H1 (cell line): ENCODE data around the gene AP1S3. TPM values are rescaled to one million over a fixed set of nuclear protein-coding genes. Genes with fewer than 3 reads are reported as not detected.

ENCODE experiments used
- CTCF ChIA-PET: fragments of 300-600 bp; sonication (Branson Sonifier 250); formaldehyde crosslinking; loops from one replicate; lab custom pipeline; 2021; ENCODE audit not compliant: partially characterized antibody; lab: Charles Lee
- POLR2A ChIA-PET: fragments of 300-600 bp; sonication (Branson Sonifier 250); formaldehyde crosslinking; loops from one replicate; lab custom pipeline; 2021; ENCODE audit warnings: inconsistent platforms; ENCODE audit not compliant: partially characterized antibody; lab: Charles Lee
- DNase-seq, 2 experiments: peaks; one replicate each; pipeline versions ENCODE4 v3.0.0 to v3.0.0-alpha.2; 2010 to 2022; ENCODE audit warnings: low spot score in 2 of 2, low read depth in 1 of 2, mixed read lengths in 1 of 2
- FAIRE-seq: peaks from 2 replicates; lab custom pipeline; 2011; peaks lifted over from hg19 to GRCh38; lab: Jason Lieb, UNC
- H2AFZ ChIP-seq: 2 replicates; pipeline ENCODE4 v1.8.1; 2012; ENCODE audit warnings: low read length, inconsistent platforms
- H2AK5ac ChIP-seq: 2 replicates; pipeline ENCODE4 v1.6.1; 2013; ENCODE audit warnings: low read depth, low read length
- H2BK120ac ChIP-seq: replicated peaks from 2 replicates; pipeline ENCODE3; 2013; ENCODE audit warnings: low read depth, low read length, inconsistent platforms
- H2BK12ac ChIP-seq: 2 replicates; pipeline ENCODE4 v1.6.1; 2013; ENCODE audit warnings: low read depth, low read length
- H2BK15ac ChIP-seq: 2 replicates; pipeline ENCODE4 v1.6.1; 2013; ENCODE audit warnings: low read length
- H2BK20ac ChIP-seq: 2 replicates; pipeline ENCODE4 v1.6.1; 2013; ENCODE audit warnings: low read length
- H2BK5ac ChIP-seq: 2 replicates; pipeline ENCODE4 v1.6.1; 2013; ENCODE audit warnings: low read depth, low read length
- H3K14ac ChIP-seq: 2 replicates; pipeline ENCODE4 v1.6.1; 2013; ENCODE audit warnings: inconsistent platforms; ENCODE audit not compliant: insufficient read length
- H3K18ac ChIP-seq: 2 replicates; pipeline ENCODE4 v1.6.1; 2013; ENCODE audit warnings: low read length; ENCODE audit errors: extremely low read depth
- H3K23ac ChIP-seq: 2 replicates; pipeline ENCODE4 v1.6.1; 2013; ENCODE audit warnings: inconsistent platforms; ENCODE audit not compliant: insufficient read length
- H3K23me2 ChIP-seq: 2 replicates; pipeline ENCODE4 v1.6.1; 2013; ENCODE audit warnings: low read depth, low read length
- H3K27ac ChIP-seq: 2 replicates; pipeline ENCODE4 v1.6.1; 2011; ENCODE audit warnings: low read depth, low read length, inconsistent platforms
- H3K27me3 ChIP-seq, 4 experiments: replicated peaks in 1 of 4; 1 replicate in 1 of 4; 2 replicates in 3 of 4; pipeline versions ENCODE4 v1.6.1 to v1.8.1; 2011 to 2013; ENCODE audit warnings: low read length in 3 of 4, mild to moderate bottlenecking in 3 of 4, inconsistent platforms in 2 of 4, mixed read lengths in 2 of 4, moderate library complexity in 1 of 4; ENCODE audit not compliant: control insufficient read depth in 3 of 4, insufficient read depth in 3 of 4; ENCODE audit errors: extremely low read depth in 1 of 4
- H3K36me3 ChIP-seq, 4 experiments: 2 replicates each; pipeline versions ENCODE4 v1.6.1 to v1.8.1; 2011 to 2013; ENCODE audit warnings: mild to moderate bottlenecking in 4 of 4, low read length in 3 of 4, moderate library complexity in 2 of 4, control low read depth in 1 of 4, inconsistent platforms in 1 of 4; ENCODE audit not compliant: insufficient read depth in 4 of 4, control insufficient read depth in 2 of 4
- H3K4ac ChIP-seq: replicated peaks from 2 replicates; pipeline ENCODE3; 2013; ENCODE audit warnings: low read length, low read depth, mixed read lengths, inconsistent platforms; ENCODE audit not compliant: insufficient read length
- H3K4me1 ChIP-seq, 4 experiments: replicated peaks in 1 of 4; 1 replicate in 1 of 4; 2 replicates in 3 of 4; pipeline versions ENCODE4 v1.6.1 to v1.8.1; 2011 to 2013; ENCODE audit warnings: low read length in 3 of 4, inconsistent platforms in 2 of 4, mixed read lengths in 1 of 4; ENCODE audit not compliant: insufficient read depth in 4 of 4, control insufficient read depth in 3 of 4
- H3K4me2 ChIP-seq, 2 experiments: 2 replicates each; pipeline versions ENCODE4 v1.6.1 to v1.8.1; 2011 to 2013; ENCODE audit warnings: low read depth in 2 of 2, low read length in 2 of 2, control low read depth in 1 of 2, inconsistent platforms in 1 of 2, mild to moderate bottlenecking in 1 of 2; ENCODE audit not compliant: insufficient read depth in 1 of 2
- H3K4me3 ChIP-seq, 4 experiments: fragments of 200-600, 300-600 bp in 1 of 4; sonication (generic), shearing (Covaris generic), sonication (Bioruptor Twin) in 1 of 4; 2 replicates each; pipeline versions ENCODE4 v1.5.1 to v1.8.1; 2011 to 2016; ENCODE audit warnings: low read length in 4 of 4, low read depth in 3 of 4, control low read depth in 2 of 4, inconsistent platforms in 2 of 4, mild to moderate bottlenecking in 2 of 4, mixed read lengths in 1 of 4, moderate library complexity in 1 of 4; ENCODE audit not compliant: insufficient read depth in 2 of 4; ENCODE audit errors: extremely low read depth in 1 of 4
- H3K56ac ChIP-seq: replicated peaks from 2 replicates; pipeline ENCODE3; 2013; ENCODE audit warnings: low read depth, mild to moderate bottlenecking, mixed read lengths, low read length, inconsistent platforms; ENCODE audit not compliant: insufficient read length
- H3K79me1 ChIP-seq: 2 replicates; pipeline ENCODE4 v1.6.1; 2013; ENCODE audit warnings: low read depth, low read length, control low read depth
- H3K79me2 ChIP-seq, 2 experiments: 2 replicates each; pipeline versions ENCODE4 v1.6.1 to v1.8.1; 2012 to 2013; ENCODE audit warnings: low read length in 2 of 2, mild to moderate bottlenecking in 2 of 2, inconsistent platforms in 1 of 2; ENCODE audit not compliant: insufficient read depth in 2 of 2, control insufficient read depth in 1 of 2
- H3K9ac ChIP-seq, 4 experiments: replicated peaks in 1 of 4; 1 replicate in 1 of 4; 2 replicates in 3 of 4; pipeline versions ENCODE4 v1.6.1 to v1.8.1; 2011 to 2013; ENCODE audit warnings: low read depth in 3 of 4, low read length in 3 of 4, control low read depth in 2 of 4, mild to moderate bottlenecking in 2 of 4, moderate library complexity in 2 of 4, inconsistent platforms in 1 of 4; ENCODE audit errors: extremely low read depth in 1 of 4
- H3K9me3 ChIP-seq, 2 experiments: 2 replicates each; pipeline versions ENCODE4 v1.6.1 to v1.8.1; 2012 to 2013; ENCODE audit warnings: mild to moderate bottlenecking in 2 of 2, moderate library complexity in 2 of 2, control low read depth in 1 of 2, inconsistent platforms in 1 of 2, low read depth in 1 of 2, low read length in 1 of 2, mixed read lengths in 1 of 2; ENCODE audit not compliant: insufficient read depth in 2 of 2
- H4K20me1 ChIP-seq, 2 experiments: replicated peaks in 1 of 2; 2 replicates each; pipeline versions ENCODE3 to v1.8.1; 2011 to 2013; ENCODE audit warnings: inconsistent platforms in 2 of 2, low read length in 2 of 2, mild to moderate bottlenecking in 1 of 2; ENCODE audit not compliant: insufficient read depth in 2 of 2, control insufficient read depth in 1 of 2
- H4K5ac ChIP-seq: 2 replicates; pipeline ENCODE4 v1.6.1; 2013; ENCODE audit warnings: low read length, low read depth, mixed read lengths, inconsistent platforms; ENCODE audit not compliant: insufficient read length
- H4K8ac ChIP-seq: 2 replicates; pipeline ENCODE4 v1.8.0; 2013; ENCODE audit warnings: mild to moderate bottlenecking, moderate library complexity, low read length, inconsistent platforms; ENCODE audit not compliant: insufficient read depth; ENCODE audit errors: extremely low read depth
- H4K91ac ChIP-seq: replicated peaks from 2 replicates; pipeline ENCODE3; 2013; ENCODE audit warnings: low read length, mixed read lengths, inconsistent platforms; ENCODE audit not compliant: insufficient read length
- NANOG ChIP-seq: IDR thresholded peaks from 2 replicates; pipeline ENCODE4 v1.6.1; 2011; ENCODE audit warnings: low read length, low read depth, mild to moderate bottlenecking, inconsistent platforms; ENCODE audit not compliant: insufficient read depth, poor library complexity, severe bottlenecking
- RFX5 ChIP-seq: IDR thresholded peaks from 2 replicates; pipeline ENCODE4 v1.6.1; 2011; ENCODE audit warnings: low read depth, low read length, improper control_type of control experiment, borderline replicate concordance
- TAF1 ChIP-seq: IDR thresholded peaks from 2 replicates; pipeline ENCODE4 v1.6.1; 2011; ENCODE audit warnings: mild to moderate bottlenecking, low read depth, low read length
- TCF12 ChIP-seq: IDR thresholded peaks from 2 replicates; pipeline ENCODE4 v1.6.1; 2011; ENCODE audit warnings: low read depth, mild to moderate bottlenecking, low read length
- WGBS, 2 experiments: shearing (Covaris generic) in 1 of 2; methylation state at CpG; one replicate each; pipeline versions ENCODE4 v1.1.6 to v1.1.7; 2013 to 2015; ENCODE audit warnings: low lambda C conversion rate in 2 of 2, mixed read lengths in 2 of 2, inconsistent platforms in 1 of 2, low coverage in 1 of 2, missing lambda C conversion rate in 1 of 2; ENCODE audit not compliant: insufficient replicate concordance in 2 of 2, insufficient coverage in 1 of 2, insufficient read length in 1 of 2; ENCODE audit errors: extremely low coverage in 1 of 2, missing lambda C conversion rate in 1 of 2; 5-methylcytosine and 5-hydroxymethylcytosine counted together
- polyA plus RNA-seq, 7 experiments: library from polyadenylated mRNA; depleted of rRNA in 3 of 7; stranded (reverse) in 5 of 7; unstranded in 2 of 7; fragments of >200 nt in 5 of 7; fragments of 200-250 nt in 2 of 7; gene quantifications; 1 replicate in 5 of 7; 2 replicates in 1 of 7; 4 replicates in 1 of 7; pipeline versions ENCODE4 v1.2.1 to v1.2.3, GENCODE V29; 2011 to 2013; ENCODE audit warnings: missing spikeins in 2 of 7, mixed read lengths in 2 of 7
- total RNA-seq: library from RNA; stranded (reverse); fragmentation: NEBNext Ultra II Directional; extraction: Animal tissue kit (Norgen Biotek cat#: 25700); gene quantifications from 2 replicates; pipeline ENCODE4 v1.2.1, GENCODE V29; 2021

AP1S3 gene
- total and polyA plus RNA-seq, 2 of the 8 experiments (the other 6 are each of a cell fraction or from before 2014, with no cell fraction given): 3.9 to 20.2 TPM

DNA sequence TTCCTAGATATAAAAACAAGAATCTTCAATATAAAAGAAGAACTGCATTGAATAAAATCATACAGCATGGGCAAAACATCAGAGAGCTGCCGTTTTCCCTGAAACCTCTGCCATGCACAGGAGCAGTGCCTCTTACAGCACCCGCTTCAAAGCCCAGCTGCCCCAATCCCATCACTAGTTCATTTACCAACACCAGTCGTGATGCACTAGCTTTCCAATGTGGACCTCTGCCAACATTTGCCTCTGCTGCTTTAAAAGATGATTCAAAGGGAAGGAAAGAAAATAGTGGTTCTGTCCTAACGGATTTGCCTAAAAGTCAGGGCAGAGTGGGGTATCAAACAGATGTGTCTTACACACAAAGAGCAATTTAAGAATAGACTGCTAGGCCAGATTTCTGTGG, 43.4 kb upstream of the AP1S3 start:
- H4K8ac ChIP-seq: no peak overlapping the region
- no peak overlapping the region for H2BK12ac ChIP-seq
- no peak overlapping the region for H3K14ac ChIP-seq
- no peak overlapping the region for H3K4me3 ChIP-seq
- H3K9me3 ChIP-seq: no peaks in the 10 kb centered on the region
- no peak overlapping the region for H2AFZ ChIP-seq
- H3K23ac ChIP-seq: no peak overlapping the region
- H4K5ac ChIP-seq: no peak overlapping the region
- CTCF ChIA-PET: interaction anchor here (0.6 kb wide), 1 partner anchor 78 kb away, joined by 3 read pairs; no protein-coding TSS in a partner anchor
- H3K27ac ChIP-seq: no peak overlapping the region
- peaks cover 17 to 55% (median 48%) of the 10 kb centered on the region in 4 experiments for H3K36me3 ChIP-seq
- no peak overlapping the region for H2BK5ac ChIP-seq
- no peak overlapping the region for H2BK20ac ChIP-seq
- no peak overlapping the region for H3K56ac ChIP-seq
- H3K4me2 ChIP-seq: no peak overlapping the region
- no peak overlapping the region for H3K9ac ChIP-seq
- WGBS, 2 experiments: 88% methylated on average over 4 of the region's 4 CpGs; no CpG with 5 or more reads in 1 of the 2 experiments
- H3K4ac ChIP-seq: no peak overlapping the region
- no peak overlapping the region for H2AK5ac ChIP-seq
- TF ChIP-seq RFX5 (no peak), TCF12 (no peak), NANOG (no peak), TAF1 (no peak)
- TF ChIP-seq, all 59 proteins: peak for 0
- POLR2A ChIA-PET: interaction anchor here (0.6 to 1.4 kb wide), 3 partner anchors 9 to 110 kb away, joined by 3 to 5 read pairs (median 3); no protein-coding TSS in a partner anchor
- no peaks in the 10 kb centered on the region for H3K4me1 ChIP-seq
- no peak overlapping the region for H3K18ac ChIP-seq
- no peak overlapping the region for H2BK120ac ChIP-seq
- no peaks in the 10 kb centered on the region for H4K20me1 ChIP-seq
- no peaks in the 10 kb centered on the region; the same call in 1 of the 2 replicates for H3K79me1 ChIP-seq
- DNase-seq: peak in 1 of 2 experiments; percentile 16
- no peak overlapping the region for H4K91ac ChIP-seq
- H2BK15ac ChIP-seq: no peak overlapping the region
- H3K79me2 ChIP-seq: no peaks in the 10 kb centered on the region
- H3K27me3 ChIP-seq: no peaks in the 10 kb centered on the region
- no peaks in the 10 kb centered on the region for H3K23me2 ChIP-seq
- FAIRE-seq: no peak
